GM19438 (cell line): ENCODE data around the gene OSBP2.
A peak's percentile ranks its signal among the peaks of the same experiment; 100 is the strongest.

Source experiments
- ATAC-seq: cut with Tn5 transposase; IDR thresholded peaks from one replicate; pipeline ENCODE4 v1.9.1; 2021; ENCODE audit warnings: low read depth; ENCODE audit not compliant: unreplicated experiment

OSBP2 gene

DNA sequence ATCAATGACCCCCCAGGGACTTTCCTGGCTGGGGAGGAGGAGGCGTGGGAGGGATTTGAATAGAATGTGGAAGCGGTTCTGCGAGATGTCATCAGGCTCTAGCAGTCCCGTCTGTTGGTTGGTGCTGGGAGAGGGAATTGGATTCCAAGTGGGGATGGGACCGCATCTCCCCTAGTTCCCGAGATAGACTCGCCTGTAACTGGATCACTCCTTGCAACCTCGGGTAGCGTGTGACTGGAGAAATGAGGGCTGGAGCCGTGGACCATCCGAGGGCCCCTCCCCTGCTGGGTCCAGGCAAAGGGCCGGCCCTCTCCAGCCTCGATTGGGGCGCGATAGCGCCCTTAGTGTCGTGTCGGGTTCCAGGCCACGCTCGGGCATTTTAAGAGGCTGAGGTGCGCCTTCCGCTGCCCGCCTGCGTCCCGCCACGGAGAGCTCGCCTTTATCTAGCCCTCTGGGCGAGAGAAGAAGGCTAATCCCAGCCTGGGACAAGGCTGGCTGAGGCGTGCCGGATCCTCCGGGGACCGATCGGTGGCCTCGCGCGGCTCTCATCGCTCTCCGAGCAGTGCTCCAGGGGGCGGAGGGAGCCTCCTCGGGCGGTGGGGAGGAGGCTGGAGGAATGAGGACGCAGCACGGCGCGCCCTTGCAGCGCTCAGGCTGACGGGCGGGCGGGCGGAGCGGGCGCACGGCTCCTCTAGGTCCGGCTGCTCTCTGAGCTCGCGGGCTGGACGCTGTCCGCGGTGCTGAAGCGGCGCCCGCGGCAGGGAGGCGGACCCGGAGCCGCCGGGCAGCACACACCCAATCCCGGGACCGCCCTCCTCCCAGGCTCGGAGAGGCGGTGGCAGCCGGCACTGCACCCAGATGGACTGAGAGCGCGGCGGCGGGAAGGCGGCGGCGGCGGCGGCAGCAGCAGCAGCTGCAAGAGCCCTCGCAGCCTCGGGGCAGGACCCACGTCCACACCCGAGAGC lies 107.8 kb downstream of the OSBP2 start:
- peak; percentile 75 for ATAC-seq

DNA sequence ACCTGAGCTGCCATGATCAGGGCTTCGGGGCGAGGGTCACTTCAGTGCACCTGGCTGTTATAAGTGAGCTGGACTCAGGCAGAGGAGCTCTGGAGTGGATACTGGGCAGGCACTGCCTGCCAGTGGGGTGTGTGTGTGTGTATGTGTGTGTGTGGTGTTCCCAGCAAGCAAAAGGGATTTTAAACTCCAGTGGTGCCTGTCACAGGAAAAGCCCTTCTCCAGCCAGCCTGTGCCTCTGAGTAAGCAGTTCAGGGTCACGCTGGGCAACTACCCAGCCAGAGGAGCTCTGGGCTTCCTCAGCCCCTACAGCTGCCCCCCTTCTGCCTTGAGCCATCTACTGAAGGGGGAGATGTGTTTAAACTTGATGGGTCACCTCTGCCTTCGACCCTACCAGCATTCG lies 109.0 kb downstream of the OSBP2 start:
- no peak for ATAC-seq

DNA sequence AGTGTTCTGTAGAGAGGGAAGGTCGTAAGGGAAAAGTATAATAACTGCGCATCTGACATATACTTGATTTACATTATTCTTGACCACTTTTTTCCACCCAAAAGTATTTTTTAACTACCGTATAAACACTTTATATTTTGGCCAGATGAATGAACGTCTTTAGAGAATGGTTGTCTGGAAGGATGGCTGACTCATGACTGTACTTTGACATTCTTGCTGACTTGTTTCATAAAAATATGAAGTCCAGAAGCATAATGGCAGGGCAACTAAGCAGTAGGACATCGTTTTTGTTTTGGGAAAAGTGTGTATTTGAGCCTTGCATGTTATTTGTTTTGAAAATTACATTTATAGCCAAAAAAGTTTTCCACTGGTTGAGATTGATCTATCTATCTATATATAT lies 110.0 kb downstream of the OSBP2 start:
- ATAC-seq = no peak

DNA sequence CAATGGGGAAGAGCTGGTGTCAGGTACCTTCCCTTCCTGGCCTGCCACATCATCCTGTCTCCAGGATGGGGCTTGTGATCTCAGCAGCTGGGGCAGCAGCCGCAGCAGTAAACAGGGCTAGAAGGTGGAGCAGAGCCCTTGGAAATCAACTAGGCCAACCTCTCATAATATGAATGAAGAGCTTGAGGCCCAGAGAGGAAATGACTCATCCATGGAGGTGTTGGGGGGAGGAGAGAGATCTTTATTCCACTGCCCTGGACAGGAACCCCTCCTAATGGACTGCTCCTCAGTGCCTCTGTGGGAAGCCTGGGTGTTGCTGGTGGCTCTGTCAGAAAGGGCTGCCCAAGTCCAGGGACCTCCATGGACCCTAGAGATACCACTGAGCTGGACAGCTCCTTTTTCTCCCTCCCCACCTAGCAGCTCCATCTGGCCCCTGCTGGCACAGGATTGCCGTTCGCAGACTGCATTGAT lies 111.8 kb downstream of the OSBP2 start:
- no peak for ATAC-seq

DNA sequence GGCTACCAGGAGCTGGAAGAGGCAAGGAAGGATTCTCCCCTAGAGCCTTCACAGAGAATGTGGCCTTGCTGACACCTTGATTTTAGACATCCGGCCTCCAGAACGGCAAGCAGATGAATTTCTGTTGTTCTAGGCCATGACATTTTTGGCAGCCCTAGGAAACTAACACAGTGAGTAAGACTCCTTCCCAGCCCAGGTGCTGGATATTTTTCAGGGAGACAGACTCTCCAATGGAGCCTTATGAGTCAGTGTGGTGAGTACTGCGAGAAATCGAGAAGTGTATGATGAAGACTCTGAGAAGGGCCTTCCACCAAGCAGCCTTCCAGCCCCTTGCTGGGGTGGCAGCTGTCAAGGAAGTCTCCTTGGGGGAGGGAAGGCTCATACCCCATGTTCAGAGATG lies 114.4 kb downstream of the OSBP2 start:
- ATAC-seq = no peak

DNA sequence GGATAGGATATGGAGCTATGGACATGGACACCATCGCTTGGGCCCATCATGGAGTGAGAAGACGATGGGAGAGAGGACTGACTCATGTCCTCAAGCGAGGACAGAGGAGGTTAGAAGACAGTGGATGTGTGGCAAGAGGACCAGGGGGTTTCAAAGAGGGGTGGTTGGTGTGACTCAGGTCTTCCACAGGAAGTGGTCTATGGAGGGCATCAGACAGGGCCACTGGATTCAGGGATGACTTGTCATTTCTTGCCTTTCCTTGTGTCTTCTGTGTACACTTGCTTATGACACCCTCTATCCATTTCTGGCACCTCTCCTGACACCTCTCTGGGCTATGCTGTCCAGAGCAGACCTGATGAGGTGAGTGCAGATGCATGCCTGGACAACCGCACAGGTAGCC lies 115.4 kb downstream of the OSBP2 start:
- ATAC-seq = no peak

DNA sequence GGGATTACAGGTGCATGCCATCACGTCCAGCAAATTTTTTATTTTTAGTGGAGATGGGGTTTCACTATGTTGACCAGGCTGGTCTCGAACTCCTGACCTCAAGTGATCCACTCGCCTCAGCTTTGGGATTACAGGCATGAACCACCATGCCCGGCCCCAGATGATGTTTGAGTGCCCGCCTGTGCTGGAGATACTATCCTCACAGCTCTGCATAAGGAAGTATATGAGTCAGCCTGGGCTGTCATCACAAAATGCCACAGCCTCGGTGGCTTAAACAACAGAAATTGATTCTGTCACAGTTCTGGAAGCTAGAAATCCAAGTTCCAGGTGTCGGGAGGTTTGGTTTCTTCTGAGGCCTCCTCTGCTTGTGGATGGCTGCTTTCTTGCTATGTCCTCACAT lies 119.3 kb downstream of the OSBP2 start:
- ATAC-seq = no peak

DNA sequence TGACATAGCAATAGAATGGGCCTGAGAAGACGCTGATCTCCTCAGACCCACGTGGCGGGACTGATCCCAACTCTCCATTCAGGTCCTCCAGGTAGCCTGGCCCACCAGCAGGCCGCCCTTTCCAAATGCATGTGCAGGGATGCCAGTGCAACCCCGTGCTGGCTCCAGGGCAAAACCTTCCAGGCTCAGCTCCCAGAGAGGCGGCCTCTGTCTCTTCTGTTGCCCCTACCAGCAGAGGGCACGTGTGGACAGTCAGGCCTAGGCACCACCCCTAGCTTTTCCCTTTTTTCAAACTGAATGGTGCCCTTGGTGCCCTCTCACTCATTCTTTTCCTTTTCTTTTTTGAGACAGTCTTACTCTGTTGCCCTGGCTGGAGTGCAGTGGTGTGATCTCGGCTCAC lies 121.7 kb downstream of the OSBP2 start:
- ATAC-seq = no peak

DNA sequence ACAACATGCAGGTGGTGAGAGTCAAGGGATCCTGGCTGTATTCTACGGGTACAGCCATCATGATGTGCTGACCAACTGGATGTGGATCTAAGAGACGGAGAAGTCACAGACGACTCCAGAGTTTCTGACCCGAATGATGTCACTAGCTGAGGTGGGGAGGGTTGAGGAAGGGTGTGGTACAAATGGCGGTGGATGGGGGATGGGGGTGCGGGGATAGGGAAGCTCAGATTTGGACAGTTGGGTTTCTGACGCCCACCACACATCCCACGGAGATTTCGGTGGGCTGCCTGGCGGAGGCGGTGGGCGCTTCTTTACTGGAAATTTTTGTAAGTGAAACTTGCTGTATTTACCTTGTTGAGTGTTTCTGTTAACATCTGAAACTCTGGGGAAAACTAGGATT lies 126.7 kb downstream of the OSBP2 start:
- no peak for ATAC-seq

DNA sequence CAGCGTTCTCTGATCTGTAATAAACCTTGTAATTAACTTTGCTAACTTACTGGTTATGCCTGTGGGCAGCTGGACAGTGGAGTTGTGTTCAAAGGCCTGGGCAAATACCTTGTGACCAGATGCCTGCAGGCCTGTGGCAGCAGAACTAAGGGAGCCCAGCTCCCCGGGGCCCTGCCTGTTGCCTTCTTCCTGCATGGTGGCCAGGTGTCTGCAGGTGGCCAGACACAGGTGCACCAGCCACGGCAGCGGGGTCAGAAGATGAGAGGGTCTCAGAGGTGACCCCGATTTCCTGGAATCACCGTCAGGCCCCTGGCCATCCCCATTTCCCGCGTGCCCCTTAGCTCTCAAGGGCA lies 127.2 kb downstream of the OSBP2 start:
- ATAC-seq = no peak

DNA sequence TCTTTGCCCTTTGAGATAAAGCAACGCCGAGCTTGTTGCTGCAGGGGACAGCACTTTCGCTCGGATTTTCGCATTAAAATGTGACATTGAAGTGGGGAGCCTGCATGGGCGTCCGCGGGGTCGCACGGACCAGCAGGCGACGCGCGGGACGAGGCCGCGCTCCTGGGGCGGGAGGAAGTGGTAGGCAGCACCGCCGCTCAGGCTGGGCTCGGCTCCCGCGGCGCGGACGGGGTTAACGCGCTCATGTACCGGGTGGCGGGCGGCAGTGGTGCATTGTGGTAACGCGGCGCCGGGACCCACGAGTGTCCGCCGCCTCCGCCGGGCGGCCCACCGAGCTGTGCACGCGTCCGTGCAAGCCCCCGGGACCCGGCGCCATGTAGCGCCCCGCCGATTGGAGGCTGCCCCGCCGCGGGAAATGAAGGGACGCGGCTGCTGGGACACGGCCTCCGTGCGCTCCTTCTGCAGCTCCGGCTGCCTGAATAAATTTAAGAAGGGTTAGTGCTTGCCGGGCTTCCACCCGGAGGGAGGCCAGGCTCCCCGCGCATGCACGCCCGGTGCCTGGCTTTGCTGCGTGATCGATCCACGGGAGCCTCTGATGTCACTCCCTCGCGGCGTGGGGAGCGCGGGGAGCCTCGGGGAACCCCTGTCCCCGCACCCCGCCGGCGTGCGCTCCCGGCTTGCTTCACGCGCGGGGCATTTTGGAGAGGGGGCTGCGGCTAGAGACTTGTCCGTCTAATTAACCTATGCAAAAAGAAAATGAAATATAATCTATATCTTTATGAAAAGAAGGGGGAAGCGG lies 127.7 kb downstream of the OSBP2 start:
- ATAC-seq = no peak

DNA sequence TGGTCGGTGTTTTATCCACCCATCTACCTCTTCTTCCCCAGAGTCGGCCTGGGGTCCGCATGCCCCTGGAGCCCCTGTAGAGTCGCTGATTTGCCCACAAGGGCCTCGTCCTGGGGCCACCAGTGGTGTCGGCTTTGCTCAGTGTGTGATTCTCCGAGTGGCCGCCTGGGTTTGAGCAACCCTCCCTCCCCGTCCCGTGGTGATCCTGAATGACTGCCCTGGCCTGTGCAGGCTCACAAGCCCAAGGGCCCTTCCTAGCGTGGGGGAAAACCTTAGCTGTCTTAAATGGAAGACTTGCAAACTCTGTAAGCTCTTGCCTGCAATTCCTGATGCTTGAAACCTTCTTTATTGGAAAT lies 128.3 kb downstream of the OSBP2 start:
- ATAC-seq = no peak

DNA sequence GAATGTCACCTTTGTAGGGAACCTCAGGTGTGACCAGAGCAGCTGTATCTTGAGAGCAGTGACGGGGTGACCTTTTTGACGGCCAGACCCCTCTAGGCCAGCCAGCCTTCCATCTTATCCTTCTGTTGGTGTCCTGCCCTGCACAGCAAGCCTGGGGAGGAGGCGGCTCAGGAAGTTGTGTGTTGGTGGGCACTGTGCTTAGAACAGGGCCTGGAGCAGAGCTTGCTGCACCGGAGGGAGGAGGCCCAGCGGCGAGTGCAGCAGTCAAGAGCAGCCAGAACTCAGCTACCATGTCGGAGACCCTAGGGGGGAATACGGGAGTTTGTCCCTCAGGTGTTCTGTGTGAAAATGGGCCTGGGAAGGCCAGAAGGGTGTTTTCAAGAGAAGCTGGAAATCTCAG lies 129.4 kb downstream of the OSBP2 start:
- no peak for ATAC-seq

DNA sequence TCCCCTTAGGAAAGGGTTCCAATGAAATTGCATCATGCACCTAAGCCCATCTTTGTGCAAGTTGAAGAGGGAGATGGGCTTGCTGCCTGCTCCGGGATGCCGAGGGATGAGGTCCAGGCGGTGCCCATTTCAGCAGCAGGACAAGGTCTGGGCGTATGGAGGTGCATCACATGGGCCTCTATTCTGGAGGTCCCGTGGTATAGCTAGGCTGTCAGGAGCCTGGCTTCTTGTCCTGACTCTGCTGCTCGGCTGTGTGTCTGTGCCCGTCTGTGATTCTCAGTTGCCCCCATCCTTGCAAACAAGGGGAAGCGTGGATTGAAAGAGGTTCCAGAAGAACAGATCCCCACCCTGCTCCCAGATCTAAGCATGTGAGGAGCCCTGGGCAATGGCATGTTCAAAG lies 130.0 kb downstream of the OSBP2 start:
- ATAC-seq = no peak

DNA sequence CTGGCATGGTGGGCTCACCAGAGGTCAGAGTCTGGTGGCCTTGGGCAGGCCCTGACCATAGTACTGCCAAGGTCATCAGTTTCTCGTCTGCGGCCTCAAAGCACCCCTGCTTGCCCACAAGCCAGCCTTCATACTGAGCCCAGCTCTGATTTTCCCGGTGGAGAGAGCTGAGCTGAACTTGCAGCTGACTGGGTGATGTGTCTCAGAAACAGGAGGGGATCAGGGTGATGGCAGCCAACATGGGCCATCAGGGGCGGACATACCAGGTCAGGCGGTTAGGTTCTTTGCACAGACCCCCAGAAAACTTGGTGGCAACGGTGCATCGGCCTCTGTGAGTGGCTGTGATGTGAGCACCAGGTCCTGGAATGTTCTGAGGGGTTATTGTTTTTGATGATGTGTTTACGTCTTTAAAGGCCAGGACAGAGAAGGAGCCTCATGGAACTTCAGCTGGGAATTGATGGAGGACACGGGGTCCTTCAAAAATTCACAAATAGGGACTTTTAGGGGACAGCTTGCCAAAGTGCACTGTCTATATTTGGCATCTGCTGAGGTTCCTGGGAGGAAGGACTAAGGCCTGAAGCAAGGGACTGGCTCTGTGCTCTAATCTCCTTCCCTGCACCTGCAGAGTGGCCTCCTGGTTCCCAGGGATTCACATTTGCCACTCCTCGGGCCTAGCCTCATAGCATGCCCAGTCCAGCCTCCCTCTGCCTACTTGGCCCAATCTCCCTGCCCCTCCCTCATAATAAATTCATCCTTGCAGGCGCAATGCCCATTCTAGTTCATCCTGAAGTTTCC lies 131.2 kb downstream of the OSBP2 start:
- ATAC-seq = no peak

DNA sequence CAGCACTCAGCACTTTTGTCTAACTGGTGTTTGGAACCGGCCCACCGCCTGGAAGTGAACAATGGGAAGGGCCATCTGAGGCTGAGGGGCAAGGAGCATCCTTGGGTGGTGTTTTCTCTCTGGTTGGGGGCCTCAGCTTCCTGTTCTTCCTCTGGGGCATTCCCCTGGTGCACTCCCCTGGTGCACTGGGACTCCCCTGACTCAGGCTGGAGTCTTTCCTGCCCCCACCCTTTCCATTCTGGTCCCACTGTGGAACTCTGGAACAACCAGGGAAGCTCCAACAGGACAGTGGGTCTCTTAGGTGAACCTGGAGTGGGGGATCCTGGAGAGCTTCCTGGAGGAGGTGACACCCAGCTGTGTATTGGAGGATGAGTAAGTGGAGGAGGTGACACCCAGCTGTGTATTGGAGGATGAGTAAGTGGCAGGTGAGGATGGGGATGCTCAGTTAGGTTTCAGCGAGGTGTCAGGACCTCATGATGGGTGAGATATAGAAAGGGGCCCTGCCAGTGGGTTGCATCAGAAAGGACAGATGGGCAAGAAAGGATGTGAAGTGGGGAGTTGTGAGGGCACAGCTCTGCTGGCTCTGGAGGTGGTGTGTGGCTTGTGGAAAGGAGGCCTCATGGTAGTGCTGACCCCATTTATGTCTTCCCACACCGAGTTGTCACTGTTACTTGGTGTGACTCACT lies 132.1 kb downstream of the OSBP2 start:
- ATAC-seq = no peak

DNA sequence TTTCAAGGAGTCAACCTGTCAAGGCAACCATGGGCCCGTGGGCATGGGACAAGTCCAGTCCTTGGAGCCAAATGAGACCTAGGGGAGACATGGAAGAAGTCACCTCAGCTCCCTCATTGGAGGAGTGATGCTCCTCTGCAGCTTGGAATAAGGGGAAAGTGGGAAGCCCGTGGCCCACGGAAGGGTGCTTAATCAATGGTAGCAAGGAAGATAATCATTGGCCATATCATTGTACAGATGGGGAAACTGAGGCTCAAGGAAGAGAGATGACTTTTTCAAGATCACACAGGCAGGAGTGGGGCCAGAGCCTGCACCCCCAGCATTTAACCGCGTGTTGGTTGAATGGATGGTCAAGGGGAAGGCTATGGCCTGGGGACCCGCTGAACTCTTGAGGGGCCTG lies 133.0 kb downstream of the OSBP2 start:
- no peak for ATAC-seq

DNA sequence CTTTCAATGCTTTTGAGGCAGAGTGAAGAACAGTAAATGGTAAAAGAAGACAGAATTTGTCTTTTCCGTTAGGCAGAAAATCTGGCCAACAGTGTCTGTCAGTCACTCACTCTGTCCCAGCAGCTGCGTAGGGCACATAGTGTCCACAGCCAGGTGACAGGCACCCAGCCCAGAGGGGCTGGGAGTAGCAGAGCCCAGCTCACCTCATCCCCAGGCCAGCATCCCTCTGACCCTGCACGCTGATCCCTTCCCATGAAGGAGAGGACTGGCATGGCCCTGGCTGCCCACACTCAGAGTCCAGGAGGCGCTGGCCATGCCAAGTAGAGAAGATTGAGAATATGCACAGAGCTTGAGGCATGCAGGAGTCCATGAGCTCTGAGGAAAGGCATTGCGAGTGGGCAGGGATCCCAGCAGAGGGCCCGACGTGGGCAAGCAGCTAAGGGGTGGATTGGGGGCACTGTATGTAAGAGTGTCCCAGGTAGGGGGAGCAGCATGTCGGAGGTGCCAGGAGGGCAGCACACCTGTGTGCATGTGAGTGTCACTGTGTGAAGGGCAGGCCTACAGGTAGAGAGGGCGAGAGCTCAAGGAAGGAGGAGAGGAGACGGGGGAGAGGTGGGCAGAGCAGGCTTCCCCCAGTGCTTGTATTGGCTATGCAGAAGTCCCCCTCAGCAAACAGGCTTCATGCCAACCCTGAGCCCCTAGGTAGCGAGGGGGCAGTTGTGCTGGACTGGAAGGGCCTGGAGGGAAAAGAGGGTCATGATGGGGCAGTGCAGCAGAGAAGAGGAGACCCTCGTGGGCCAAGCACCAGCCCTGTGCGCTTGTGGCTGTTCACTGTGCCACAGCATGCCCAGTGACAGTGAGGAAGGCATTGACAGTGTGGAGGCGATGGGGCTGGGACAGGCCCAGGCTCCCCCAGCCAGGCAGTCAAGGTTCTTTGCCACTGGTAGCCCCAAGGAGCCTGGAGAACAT lies 133.8 kb downstream of the OSBP2 start:
- ATAC-seq = no peak

DNA sequence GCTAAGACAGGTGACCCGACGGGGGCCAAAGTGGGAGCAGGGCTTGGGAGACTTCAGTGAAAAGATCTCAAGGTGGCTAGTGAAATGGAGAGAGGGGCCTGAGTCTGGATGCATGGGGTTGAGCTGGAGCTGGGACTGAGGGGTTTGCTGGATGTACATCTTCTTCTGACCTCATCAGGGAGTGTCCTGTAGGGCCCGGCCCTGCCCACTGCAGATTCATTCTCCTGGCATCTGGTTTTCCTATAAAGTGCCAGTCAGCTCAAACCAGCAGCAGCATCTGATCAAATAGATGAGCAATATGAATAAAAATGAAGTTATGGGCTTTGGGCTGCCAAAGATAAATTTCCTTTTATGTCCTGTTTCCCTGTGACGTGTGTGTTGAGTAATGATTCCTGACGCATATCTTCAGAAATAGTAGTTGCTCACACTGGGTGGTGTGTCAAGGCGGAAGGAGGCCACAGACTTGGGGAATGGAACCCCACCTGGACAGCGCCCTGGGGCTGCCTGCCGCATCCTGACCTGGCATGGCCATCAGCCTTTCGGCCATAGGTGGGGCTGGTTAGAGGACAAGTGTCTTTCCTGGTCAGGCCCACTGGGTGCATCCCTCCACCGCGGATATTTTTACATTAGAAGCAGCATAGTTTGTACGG lies 135.4 kb downstream of the OSBP2 start:
- ATAC-seq = no peak
